PFSK-1 (cell line): ENCODE results near the gene SPEG.

Experiments used
- FOXP2 ChIP-seq: optimal IDR thresholded peaks from 2 replicates; pipeline ENCODE3; 2011; ENCODE audit warnings: borderline replicate concordance, control low read depth, inconsistent platforms; ENCODE audit not compliant: insufficient read depth; ENCODE audit errors: extremely low read length, extremely low read depth
- POLR2AphosphoS5 ChIP-seq: IDR thresholded peaks from 2 replicates; pipeline ENCODE4 v1.6.1; 2012; ENCODE audit warnings: low read depth, mild to moderate bottlenecking, control low read depth, low read length, moderate library complexity
- REST ChIP-seq, 2 experiments: IDR thresholded peaks; 2 replicates each; pipeline versions ENCODE4 v1.6.1 to v1.8.0; 2011 to 2012; ENCODE audit warnings: low read depth in 2 of 2, low read length in 2 of 2, control low read depth in 1 of 2, inconsistent platforms in 1 of 2, mild to moderate bottlenecking in 1 of 2, moderate library complexity in 1 of 2; ENCODE audit not compliant: insufficient read depth in 1 of 2
- SIN3A ChIP-seq: IDR thresholded peaks from 2 replicates; pipeline ENCODE4 v1.6.1; 2012; ENCODE audit warnings: mild to moderate bottlenecking, low read length, moderate library complexity, borderline replicate concordance; ENCODE audit not compliant: insufficient read depth
- TAF1 ChIP-seq: IDR thresholded peaks from 2 replicates; pipeline ENCODE4 v1.6.1; 2012; ENCODE audit warnings: low read length, control low read depth, borderline replicate concordance; ENCODE audit not compliant: insufficient read depth

Gene SPEG

DNA sequence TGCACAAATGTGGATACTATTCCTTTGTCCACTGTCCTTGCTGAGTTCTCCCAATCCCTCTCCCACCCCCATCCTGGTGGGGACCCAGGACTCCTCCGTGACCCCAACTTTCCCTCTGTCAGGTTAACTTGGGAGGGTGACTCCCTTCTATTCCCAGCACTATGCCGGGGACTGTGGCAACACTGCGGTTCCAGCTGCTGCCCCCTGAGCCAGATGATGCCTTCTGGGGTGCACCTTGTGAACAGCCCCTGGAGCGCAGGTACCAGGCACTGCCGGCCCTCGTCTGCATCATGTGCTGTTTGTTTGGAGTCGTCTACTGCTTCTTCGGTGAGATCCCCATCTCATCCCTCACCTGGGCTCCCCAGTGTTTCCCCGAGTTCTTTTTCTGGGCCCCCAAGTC is 109.9 kb downstream of the SPEG start:
- TF ChIP-seq POLR2AphosphoS5 (no peak), REST (IDR thresholded peaks at IDR 0.05; ENCODE audit: insufficient read depth in 1 of 2, low read depth in 2 of 2, low read length in 2 of 2) (no peak), SIN3A (no peak), TAF1 (no peak), FOXP2 (no peak)

DNA sequence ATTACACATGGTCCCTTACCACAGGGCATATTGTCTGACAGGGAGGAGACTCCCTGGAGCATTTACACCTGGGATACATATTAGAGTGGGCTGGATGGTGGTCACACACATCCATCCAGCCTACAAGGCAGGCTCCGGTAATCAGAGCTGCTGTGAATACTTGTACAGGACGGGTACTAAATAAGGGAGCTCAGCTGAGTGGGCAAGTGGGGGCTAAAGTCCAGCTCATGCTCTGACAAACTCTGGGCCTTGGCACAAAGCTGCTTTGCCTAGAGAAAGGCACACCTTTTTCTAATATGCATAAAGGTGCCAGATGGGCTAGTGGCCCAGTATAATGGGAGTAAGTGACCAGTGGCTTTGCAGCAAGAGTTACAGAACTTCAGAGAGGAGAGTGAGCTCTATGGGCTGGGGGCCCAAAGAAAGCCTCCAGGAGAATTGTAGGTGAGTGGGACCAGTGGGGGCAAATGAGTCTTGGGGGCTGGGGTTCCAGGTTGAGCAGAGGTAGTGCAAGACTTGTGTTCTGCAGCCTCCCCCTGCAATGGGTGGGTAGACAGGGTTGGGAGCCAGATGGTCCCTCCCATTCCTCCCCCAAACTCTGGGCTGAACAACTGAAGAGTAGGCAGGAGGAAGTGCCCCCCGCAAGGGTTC is 110.8 kb downstream of the SPEG start:
- TF ChIP-seq TAF1 = no peak
- no peak for TF ChIP-seq FOXP2
- no peak for TF ChIP-seq REST (IDR thresholded peaks at IDR 0.05; ENCODE audit: insufficient read depth in 1 of 2, low read depth in 2 of 2, low read length in 2 of 2)
- TF ChIP-seq SIN3A = no peak
- TF ChIP-seq POLR2AphosphoS5 = no peak

- TF ChIP-seq POLR2AphosphoS5 (no peak), REST (IDR thresholded peaks at IDR 0.05; ENCODE audit: insufficient read depth in 1 of 2, low read depth in 2 of 2, low read length in 2 of 2) (no peak), TAF1 (no peak), FOXP2 (no peak), SIN3A (no peak)
These were observed 111.3 kb downstream of the SPEG start for GRCh38 chr2:219545943-219546352.

DNA sequence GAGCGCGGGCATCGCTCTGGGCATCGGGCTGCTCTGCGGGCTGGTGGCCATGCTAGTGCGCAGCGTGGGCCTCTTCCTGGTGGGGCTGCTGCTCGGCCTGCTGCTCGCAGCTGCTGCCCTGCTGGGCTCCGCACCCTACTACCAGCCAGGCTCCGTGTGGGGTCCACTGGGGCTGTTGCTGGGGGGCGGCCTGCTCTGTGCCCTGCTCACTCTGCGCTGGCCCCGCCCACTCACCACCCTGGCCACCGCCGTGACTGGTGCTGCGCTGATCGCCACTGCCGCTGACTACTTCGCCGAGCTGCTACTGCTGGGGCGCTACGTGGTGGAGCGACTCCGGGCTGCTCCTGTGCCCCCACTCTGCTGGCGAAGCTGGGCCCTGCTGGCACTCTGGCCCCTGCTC is 113.0 kb downstream of the SPEG start:
- TF ChIP-seq REST (IDR thresholded peaks at IDR 0.05; ENCODE audit: insufficient read depth in 1 of 2, low read depth in 2 of 2, low read length in 2 of 2) = no peak
